ENCODE data around the gene WHRN. TPM values are rescaled to one million over a fixed set of nuclear protein-coding genes. Genes with fewer than 3 reads are reported as not detected.

Gene WHRN
- total RNA-seq, 1 donor from 2014 or later: 0.80 TPM

GRCh38 chr9:114472765-114473446 lies 32.4 kb downstream of the WHRN start:
- Histone ChIP-seq H3K27me3 (ENCODE audit: low read depth) (peaks cover 27% of the 10 kb centered on the region), H3K27ac (replicated peaks) (no peak overlapping the region), H3K4me3 (no peak overlapping the region), H3K9me3 (replicated peaks) (peaks cover 11% of the 10 kb centered on the region), H3K36me3 (no peaks in the 10 kb centered on the region), H3K4me1 (no peaks in the 10 kb centered on the region)
- intact Hi-C loops (cut with micrococcal nuclease): no loop called here
- TF ChIP-seq CTCF (IDR thresholded peaks at IDR 0.05; ENCODE audit: borderline replicate concordance): no peak
- no peak for DNase-seq

- H3K4me3 ChIP-seq: no peak overlapping the region
- no peak for DNase-seq
- peaks cover 11% of the 10 kb centered on the region for H3K9me3 ChIP-seq (replicated peaks)
- intact Hi-C loops (cut with micrococcal nuclease): no loop called here
- H3K27me3 ChIP-seq (ENCODE audit: low read depth): peaks cover 20% of the 10 kb centered on the region
- H3K4me1 ChIP-seq: no peaks in the 10 kb centered on the region
- TF ChIP-seq CTCF (IDR thresholded peaks at IDR 0.05; ENCODE audit: borderline replicate concordance): no peak
- no peaks in the 10 kb centered on the region for H3K36me3 ChIP-seq
- no peak overlapping the region for H3K27ac ChIP-seq (replicated peaks)
Observed at GRCh38 chr9:114471157-114471556, 34.1 kb downstream of the WHRN start.

- H3K27ac ChIP-seq (replicated peaks): no peak overlapping the region
- peaks cover 11% of the 10 kb centered on the region for H3K9me3 ChIP-seq (replicated peaks)
- peaks cover 17% of the 10 kb centered on the region for H3K27me3 ChIP-seq (ENCODE audit: low read depth)
- no peaks in the 10 kb centered on the region for H3K4me1 ChIP-seq
- no peak for DNase-seq
- no peaks in the 10 kb centered on the region for H3K36me3 ChIP-seq
- TF ChIP-seq CTCF (IDR thresholded peaks at IDR 0.05; ENCODE audit: borderline replicate concordance): no peak
- intact Hi-C loops (cut with micrococcal nuclease): no loop called here
- no peak overlapping the region for H3K4me3 ChIP-seq
Observed at GRCh38 chr9:114470581-114470980, 34.7 kb downstream of the WHRN start.

- Histone ChIP-seq H3K4me3 (no peak overlapping the region), H3K9me3 (replicated peaks) (peaks cover 11% of the 10 kb centered on the region), H3K4me1 (no peaks in the 10 kb centered on the region), H3K27ac (replicated peaks) (no peak overlapping the region), H3K27me3 (ENCODE audit: low read depth) (peaks cover 17% of the 10 kb centered on the region), H3K36me3 (no peaks in the 10 kb centered on the region)
- no peak for TF ChIP-seq CTCF (IDR thresholded peaks at IDR 0.05; ENCODE audit: borderline replicate concordance)
- intact Hi-C loops (cut with micrococcal nuclease): no loop called here
- no peak for DNase-seq
Observed at GRCh38 chr9:114470121-114470520, 35.2 kb downstream of the WHRN start.

GRCh38 chr9:114469091-114469853 lies 36.0 kb downstream of the WHRN start:
- no peak for DNase-seq
- Histone ChIP-seq H3K4me1 (no peaks in the 10 kb centered on the region), H3K27me3 (ENCODE audit: low read depth) (peaks cover 17% of the 10 kb centered on the region), H3K36me3 (no peaks in the 10 kb centered on the region), H3K9me3 (replicated peaks) (peaks cover 11% of the 10 kb centered on the region), H3K4me3 (no peak overlapping the region), H3K27ac (replicated peaks) (no peak overlapping the region)
- no peak for TF ChIP-seq CTCF (IDR thresholded peaks at IDR 0.05; ENCODE audit: borderline replicate concordance)
- intact Hi-C loops (cut with micrococcal nuclease): no loop called here
